CD14-positive monocyte (primary cell): Measurements from ENCODE around the gene GPHN. TPM values are rescaled to one million over a fixed set of nuclear protein-coding genes. Genes with fewer than 3 reads are reported as not detected.

ENCODE experiments used
- DNase-seq, 3 donors: peaks; one replicate each; pipeline ENCODE4 v3.0.0-alpha.2; 2011 to 2022
- H2AFZ ChIP-seq: 2 replicates; pipeline ENCODE4 v1.6.0; 2012; ENCODE audit warnings: mild to moderate bottlenecking, low read depth, low read length, inconsistent platforms; ENCODE audit not compliant: insufficient read depth, poor library complexity, severe bottlenecking
- H3K27ac ChIP-seq, 2 donors: 1 replicate in 1 of 2; 2 replicates in 1 of 2; pipeline ENCODE4 v1.5.1; 2012 to 2013; ENCODE audit warnings: low read length in 2 of 2, control low read depth in 1 of 2, inconsistent platforms in 1 of 2, low read depth in 1 of 2, mild to moderate bottlenecking in 1 of 2
- H3K27me3 ChIP-seq, 2 donors: one replicate each; pipeline versions ENCODE4 v1.6.0 to v1.6.1; 2011 to 2013; ENCODE audit warnings: low read length in 2 of 2; ENCODE audit not compliant: control insufficient read depth in 2 of 2, insufficient read depth in 2 of 2
- H3K36me3 ChIP-seq, 2 donors: replicated peaks in 1 of 2; 1 replicate in 1 of 2; 2 replicates in 1 of 2; pipeline versions ENCODE4 v1.5.1 to v1.6.1; 2012 to 2013; ENCODE audit warnings: low read length in 2 of 2, control low read depth in 1 of 2, inconsistent platforms in 1 of 2, mild to moderate bottlenecking in 1 of 2; ENCODE audit not compliant: insufficient read depth in 2 of 2, control insufficient read depth in 1 of 2
- H3K4me1 ChIP-seq, 2 donors: 1 replicate in 1 of 2; 2 replicates in 1 of 2; pipeline versions ENCODE4 v1.5.1 to v1.6.1; 2012 to 2013; ENCODE audit warnings: low read length in 2 of 2, control low read depth in 1 of 2, inconsistent platforms in 1 of 2, mild to moderate bottlenecking in 1 of 2, moderate library complexity in 1 of 2; ENCODE audit not compliant: insufficient read depth in 2 of 2, control insufficient read depth in 1 of 2
- H3K4me2 ChIP-seq: replicated peaks from 2 replicates; pipeline ENCODE3; 2012; ENCODE audit warnings: low read length, moderate library complexity, mild to moderate bottlenecking; ENCODE audit not compliant: poor library complexity, severe bottlenecking; ENCODE audit errors: extremely low read depth
- H3K4me3 ChIP-seq, 3 experiments: fragments of 200-600 bp in 1 of 3; sonication (generic) in 1 of 3; replicated peaks in 1 of 3; 1 replicate in 2 of 3; 2 replicates in 1 of 3; pipeline ENCODE4 v1.5.1; 2011 to 2013; ENCODE audit warnings: low read length in 3 of 3, mild to moderate bottlenecking in 3 of 3, control low read depth in 2 of 3, low read depth in 2 of 3, inconsistent platforms in 1 of 3, moderate library complexity in 1 of 3
- H3K79me2 ChIP-seq: 2 replicates; pipeline ENCODE4 v1.6.0; 2012; ENCODE audit warnings: mild to moderate bottlenecking, control low read depth, inconsistent platforms, low read length, moderate library complexity; ENCODE audit not compliant: insufficient read depth
- H3K9ac ChIP-seq: 2 replicates; pipeline ENCODE4 v1.6.0; 2017; ENCODE audit warnings: low read length, mild to moderate bottlenecking; ENCODE audit not compliant: insufficient read depth, poor library complexity, severe bottlenecking
- H3K9me3 ChIP-seq, 2 donors: replicated peaks in 1 of 2; 1 replicate in 1 of 2; 2 replicates in 1 of 2; pipeline versions ENCODE4 v1.5.1 to v1.6.1; 2012 to 2013; ENCODE audit warnings: low read length in 2 of 2, control low read depth in 1 of 2; ENCODE audit not compliant: control insufficient read depth in 1 of 2, insufficient read depth in 1 of 2
- H4K20me1 ChIP-seq: 2 replicates; pipeline ENCODE4 v1.6.0; 2012; ENCODE audit warnings: mild to moderate bottlenecking, low read length, control low read depth, moderate library complexity; ENCODE audit not compliant: insufficient read depth
- H3K27ac Mint-ChIP-seq, 7 donors: one replicate each; pipeline ENCODE4 v1.8.0; 2020; ENCODE audit warnings: mild to moderate bottlenecking in 7 of 7, mixed read lengths in 7 of 7, moderate library complexity in 6 of 7, inconsistent platforms in 2 of 7
- H3K27me3 Mint-ChIP-seq, 3 donors: one replicate each; pipeline ENCODE4 v1.8.0; 2021 to 2022; ENCODE audit warnings: low read depth in 3 of 3, mild to moderate bottlenecking in 3 of 3, mixed read lengths in 3 of 3, moderate library complexity in 3 of 3, inconsistent platforms in 1 of 3
- H3K36me3 Mint-ChIP-seq, 2 donors: one replicate each; pipeline ENCODE4 v1.8.0; 2020; ENCODE audit warnings: mixed read lengths in 2 of 2, inconsistent platforms in 1 of 2, mild to moderate bottlenecking in 1 of 2
- H3K4me1 Mint-ChIP-seq: one replicate; pipeline ENCODE4 v1.8.0; 2020; ENCODE audit warnings: mild to moderate bottlenecking, mixed read lengths
- H3K4me3 Mint-ChIP-seq, 2 donors: one replicate each; pipeline ENCODE4 v1.8.0; 2020; ENCODE audit warnings: mild to moderate bottlenecking in 2 of 2, mixed read lengths in 2 of 2, moderate library complexity in 1 of 2
- H3K9me3 Mint-ChIP-seq, 7 donors: one replicate each; pipeline ENCODE4 v1.8.0; 2020 to 2022; ENCODE audit warnings: mixed read lengths in 7 of 7, mild to moderate bottlenecking in 6 of 7, moderate library complexity in 6 of 7, inconsistent platforms in 2 of 7
- CTCF ChIP-seq: fragments of 200-600 bp; IDR thresholded peaks from one replicate; pipeline ENCODE4 v1.8.0; 2022; ENCODE audit warnings: antibody characterized with exemption, mild to moderate bottlenecking
- WGBS: methylation state at CpG from one replicate; pipeline ENCODE4 v1.1.5; 2013; ENCODE audit warnings: missing lambda C conversion rate; ENCODE audit not compliant: insufficient coverage; 5-methylcytosine and 5-hydroxymethylcytosine counted together
- intact Hi-C, 2 donors: fragments of 100-400 bp; cut with micrococcal nuclease; formaldehyde crosslinking; loops; one replicate each; pipeline versions ENCODE4 v1.15.0 to v1.15.1; 2023
- polyA plus RNA-seq, 3 donors: library from polyadenylated mRNA; depleted of rRNA in 1 of 3; unstranded in 2 of 3; stranded (reverse) in 1 of 3; fragments of 300-500 nt in 2 of 3; fragments of >200 nt in 1 of 3; fragmentation: Illumina TruSeq in 2 of 3; gene quantifications; 1 replicate in 2 of 3; 2 replicates in 1 of 3; pipeline ENCODE4 v1.2.3, GENCODE V29; 2012 to 2021

GPHN gene
- polyA plus RNA-seq, 3 donors: 1.9 to 3.1 (median 3.0) TPM

- Mint-ChIP-seq H3K4me1 (no peaks in the 10 kb centered on the region), H3K36me3 (no peaks in the 10 kb centered on the region), H3K9me3 (peaks cover 0 to 4% (median 0%) of the 10 kb centered on the region in 7 donors), H3K4me3 (no peak overlapping the region), H3K27me3 (no peaks in the 10 kb centered on the region), H3K27ac (no peak overlapping the region)
- H3K36me3 ChIP-seq: no peaks in the 10 kb centered on the region
- intact Hi-C loops: no loop called here
- H3K27me3 ChIP-seq: no peaks in the 10 kb centered on the region
- H3K79me2 ChIP-seq: no peaks in the 10 kb centered on the region
- no CpG with 5 or more reads among the region's 1 CpG for WGBS
- H3K4me1 ChIP-seq: no peaks in the 10 kb centered on the region
- no peaks in the 10 kb centered on the region for H4K20me1 ChIP-seq
- H3K9ac ChIP-seq: no peak overlapping the region
- H3K9me3 ChIP-seq: no peaks in the 10 kb centered on the region
- no peak overlapping the region for H3K4me3 ChIP-seq
- H3K4me2 ChIP-seq: no peak overlapping the region
- no peak for DNase-seq
- no peak overlapping the region for H2AFZ ChIP-seq
- no peak overlapping the region for H3K27ac ChIP-seq
- TF ChIP-seq CTCF: no peak
Observed at GRCh38 chr14:66972469-66972868, 464.5 kb downstream of the GPHN start.

GRCh38 chr14:66974397-66975025, 466.6 kb downstream of the GPHN start:
- H3K27me3 ChIP-seq: no peaks in the 10 kb centered on the region
- no peak for TF ChIP-seq CTCF
- no peaks in the 10 kb centered on the region for H3K9me3 ChIP-seq
- Mint-ChIP-seq H3K27me3 (no peaks in the 10 kb centered on the region), H3K4me1 (no peaks in the 10 kb centered on the region), H3K9me3 (peaks cover 0 to 2% (median 0%) of the 10 kb centered on the region in 7 donors), H3K36me3 (no peaks in the 10 kb centered on the region), H3K27ac (no peak overlapping the region), H3K4me3 (no peak overlapping the region)
- no peaks in the 10 kb centered on the region for H3K4me1 ChIP-seq
- no peak overlapping the region for H3K4me2 ChIP-seq
- no peak overlapping the region for H3K4me3 ChIP-seq
- intact Hi-C loops: no loop called here
- no peak overlapping the region for H2AFZ ChIP-seq
- no peaks in the 10 kb centered on the region for H3K79me2 ChIP-seq
- no peaks in the 10 kb centered on the region for H3K36me3 ChIP-seq
- H3K27ac ChIP-seq: no peak overlapping the region
- H3K9ac ChIP-seq: no peak overlapping the region
- no peaks in the 10 kb centered on the region for H4K20me1 ChIP-seq
- no peak for DNase-seq
